MG63 (cell line): Measurements from ENCODE around the gene RRP1B. TPM values are rescaled to one million over a fixed set of nuclear protein-coding genes. Genes with fewer than 3 reads are reported as not detected.
"Not testable (repeated sequence)": the region's sequence is repeated elsewhere in the genome, so short reads cannot be mapped to it uniquely, and the experiment has no call there.

Experiments
- DNase-seq: peaks from one replicate; pipeline ENCODE4 v3.0.0-alpha.2; 2020
- H3K27me3 ChIP-seq: fragments of 250-450 bp; sonication (Bioruptor Pico); 2 replicates; pipeline ENCODE4 v1.5.1; 2020; ENCODE audit warnings: mild to moderate bottlenecking, moderate library complexity
- H3K36me3 ChIP-seq: fragments of 250-450 bp; sonication (Bioruptor Pico); 2 replicates; pipeline ENCODE4 v1.5.1; 2020; ENCODE audit warnings: mild to moderate bottlenecking, moderate library complexity
- H3K4me3 ChIP-seq: fragments of 250-450 bp; sonication (Bioruptor Pico); 2 replicates; pipeline ENCODE4 v1.5.1; 2020; ENCODE audit warnings: mild to moderate bottlenecking, moderate library complexity
- H3K9me3 ChIP-seq: fragments of 250-450 bp; sonication (Bioruptor Pico); 2 replicates; pipeline ENCODE4 v1.5.1; 2020; ENCODE audit warnings: mild to moderate bottlenecking, moderate library complexity
- total RNA-seq: library from RNA; depleted of rRNA; stranded (reverse); fragments of >200 nt; shearing (Covaris generic); gene quantifications from 2 replicates; pipeline ENCODE4 v1.2.3, GENCODE V29; 2014; ENCODE audit warnings: low replicate concordance

Gene RRP1B
- total RNA-seq, 1 experiment from 2014 or later = 23.0 TPM

DNA sequence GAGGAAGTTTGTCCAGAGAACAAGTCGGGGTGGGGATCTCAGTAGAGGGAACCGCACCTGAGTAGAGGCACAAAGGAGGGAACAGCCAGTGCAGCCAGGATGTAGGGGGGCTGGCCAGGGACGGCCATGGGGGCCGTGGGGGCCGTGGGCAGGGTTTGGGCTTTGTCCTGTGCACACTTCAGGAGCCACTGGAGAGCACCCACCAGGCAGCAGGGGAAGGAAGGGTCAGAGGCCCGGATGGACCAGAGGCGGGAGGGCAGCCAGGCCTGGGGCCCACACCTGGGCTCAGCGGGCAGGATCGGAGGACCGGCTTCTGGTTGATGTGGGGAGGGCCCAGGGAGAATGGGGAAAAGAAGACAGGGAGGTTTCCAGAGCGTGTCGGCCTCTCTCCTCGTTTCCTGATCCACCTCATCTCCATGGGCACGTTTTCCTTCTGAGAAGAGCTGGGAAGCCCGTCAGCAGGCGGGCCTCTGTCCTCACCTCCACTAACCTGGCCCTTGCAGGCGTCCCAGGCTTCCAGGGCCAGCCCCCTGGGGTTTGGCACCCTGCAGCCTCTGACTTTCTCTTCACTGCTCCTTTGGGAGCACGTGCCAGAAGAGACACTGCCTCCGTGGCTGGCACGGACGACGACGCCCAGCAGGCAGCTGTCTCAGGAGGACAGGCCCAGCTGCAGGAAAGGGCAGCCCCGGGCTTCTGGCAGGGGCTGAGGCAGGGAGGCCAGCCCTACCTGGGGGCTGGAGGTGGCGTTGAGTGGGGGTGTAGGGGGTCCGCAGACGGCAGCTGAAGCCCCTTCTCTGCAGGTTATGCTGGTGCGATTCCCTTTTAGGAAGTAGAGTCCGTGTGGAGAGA lies 42.8 kb downstream of the RRP1B start:
- DNase-seq = no peak
- H3K36me3 ChIP-seq = no peaks in the 10 kb centered on the region; the same call in 1 of the 2 replicates
- no peaks in the 10 kb centered on the region for H3K9me3 ChIP-seq
- no peak overlapping the region for H3K4me3 ChIP-seq
- H3K27me3 ChIP-seq = no peaks in the 10 kb centered on the region

DNA sequence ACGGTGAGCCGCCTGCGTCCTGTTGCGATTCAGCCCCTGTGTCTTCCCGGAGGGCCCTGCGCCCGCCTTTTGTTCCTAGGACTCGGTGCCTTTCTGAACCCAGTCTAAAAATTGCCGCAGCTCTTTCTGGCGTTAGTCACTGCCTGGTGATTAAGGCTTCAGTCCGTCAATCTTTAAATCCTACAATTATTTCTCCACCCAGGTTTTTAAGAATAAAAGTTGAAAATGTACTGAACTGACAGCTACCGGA lies 43.4 kb downstream of the RRP1B start:
- Histone ChIP-seq H3K36me3 (no peaks in the 10 kb centered on the region; the same call in 1 of the 2 replicates), H3K27me3 (no peaks in the 10 kb centered on the region), H3K9me3 (no peaks in the 10 kb centered on the region), H3K4me3 (no peak overlapping the region)
- no peak for DNase-seq

DNA sequence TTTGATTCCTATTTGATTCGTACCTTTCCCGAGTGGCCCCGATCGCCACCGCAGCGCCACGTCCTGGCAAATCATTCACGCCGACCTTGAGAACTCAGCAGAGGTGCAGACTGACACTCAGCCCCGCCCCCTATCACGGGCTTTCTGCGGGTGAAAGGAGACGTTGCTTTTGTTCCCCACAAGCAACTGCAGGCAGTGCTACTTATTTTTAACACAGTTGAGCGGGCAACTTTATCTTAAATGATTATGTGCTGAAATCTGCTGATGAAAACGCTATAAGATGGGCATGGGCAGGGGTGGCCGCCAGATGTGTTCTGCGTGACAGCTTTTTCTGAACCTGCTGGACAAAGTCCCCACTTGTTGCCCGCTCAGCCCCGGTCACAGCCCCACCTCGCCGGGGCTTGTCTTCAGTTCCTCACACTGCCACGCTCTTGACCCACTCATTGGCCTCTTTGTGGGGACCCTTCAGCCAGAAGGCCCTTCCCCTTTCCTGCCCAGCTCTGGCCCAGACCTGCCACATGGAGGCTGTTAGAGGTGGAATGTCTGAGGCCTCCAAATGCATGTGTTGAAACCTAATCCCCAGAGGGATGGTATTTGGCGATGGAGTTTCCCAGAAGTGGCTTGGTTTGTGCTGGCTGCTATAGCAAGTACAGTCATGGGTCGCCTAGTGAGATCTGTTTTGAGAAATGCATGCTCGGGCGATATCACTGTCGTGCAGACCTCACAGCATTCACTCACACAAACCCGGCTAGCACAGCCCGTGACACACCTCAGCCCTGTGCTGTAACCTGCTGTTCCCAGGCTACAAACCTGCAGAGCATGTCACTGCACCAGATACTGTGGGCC lies 43.9 kb downstream of the RRP1B start:
- no peak overlapping the region for H3K4me3 ChIP-seq
- H3K27me3 ChIP-seq = no peaks in the 10 kb centered on the region
- no peaks in the 10 kb centered on the region for H3K9me3 ChIP-seq
- H3K36me3 ChIP-seq = no peaks in the 10 kb centered on the region; the same call in 1 of the 2 replicates
- DNase-seq = no peak

DNA sequence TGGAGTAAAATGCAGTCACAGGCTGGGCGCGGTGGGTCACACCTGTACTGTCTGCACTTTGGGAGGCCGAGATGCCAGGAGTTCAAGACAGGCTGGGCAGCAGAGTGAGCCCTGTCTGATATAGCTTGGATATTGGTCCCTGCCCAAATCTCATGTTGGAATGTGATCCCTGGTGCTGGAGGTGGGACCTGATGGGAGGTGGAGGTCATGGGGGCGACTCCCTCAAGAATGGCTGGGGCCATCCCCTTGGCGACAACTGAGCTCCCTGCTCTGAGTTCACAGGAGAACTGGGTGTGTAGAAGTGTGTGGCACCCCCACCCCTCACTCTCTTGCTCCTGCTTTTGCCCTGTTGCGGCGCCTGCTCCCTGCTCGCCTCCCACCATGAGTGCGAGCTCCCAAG lies 48.1 kb downstream of the RRP1B start:
- Histone ChIP-seq H3K4me3 (no peak overlapping the region), H3K27me3 (no peaks in the 10 kb centered on the region), H3K9me3 (no peaks in the 10 kb centered on the region), H3K36me3 (no peaks in the 10 kb centered on the region)
- DNase-seq = no peak

DNA sequence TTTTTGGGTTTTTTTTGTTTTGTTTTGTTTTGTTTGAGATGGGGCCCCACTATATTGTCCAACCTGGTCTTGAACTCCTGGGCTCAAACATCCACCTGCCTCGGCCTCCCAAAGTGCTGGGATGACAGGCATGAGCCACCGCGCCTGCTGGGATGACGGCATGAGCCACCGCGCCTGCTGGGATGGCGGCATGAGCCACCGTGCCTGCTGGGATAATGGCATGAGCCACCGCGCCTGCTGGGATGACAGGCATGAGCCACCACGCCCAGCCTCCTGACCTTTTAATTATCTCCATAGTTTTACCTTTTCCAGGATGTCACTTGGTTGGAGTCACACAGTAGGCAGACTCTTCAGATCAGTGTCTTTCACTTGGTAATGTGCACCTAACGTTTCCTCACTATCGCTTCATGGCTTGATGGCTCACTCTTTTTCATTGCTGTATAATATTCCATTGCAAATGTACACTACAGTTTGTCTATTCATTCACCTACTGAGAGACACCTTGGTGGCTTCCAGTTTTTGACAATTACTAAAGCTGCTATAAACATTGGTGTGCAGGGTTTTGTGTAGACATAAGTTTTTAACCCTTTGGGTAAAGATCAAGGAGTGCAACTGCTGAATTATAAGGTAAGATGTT lies 49.5 kb downstream of the RRP1B start:
- DNase-seq = no peak
- no peak overlapping the region for H3K4me3 ChIP-seq
- no peaks in the 10 kb centered on the region for H3K27me3 ChIP-seq
- no peaks in the 10 kb centered on the region for H3K36me3 ChIP-seq
- H3K9me3 ChIP-seq = no peaks in the 10 kb centered on the region

DNA sequence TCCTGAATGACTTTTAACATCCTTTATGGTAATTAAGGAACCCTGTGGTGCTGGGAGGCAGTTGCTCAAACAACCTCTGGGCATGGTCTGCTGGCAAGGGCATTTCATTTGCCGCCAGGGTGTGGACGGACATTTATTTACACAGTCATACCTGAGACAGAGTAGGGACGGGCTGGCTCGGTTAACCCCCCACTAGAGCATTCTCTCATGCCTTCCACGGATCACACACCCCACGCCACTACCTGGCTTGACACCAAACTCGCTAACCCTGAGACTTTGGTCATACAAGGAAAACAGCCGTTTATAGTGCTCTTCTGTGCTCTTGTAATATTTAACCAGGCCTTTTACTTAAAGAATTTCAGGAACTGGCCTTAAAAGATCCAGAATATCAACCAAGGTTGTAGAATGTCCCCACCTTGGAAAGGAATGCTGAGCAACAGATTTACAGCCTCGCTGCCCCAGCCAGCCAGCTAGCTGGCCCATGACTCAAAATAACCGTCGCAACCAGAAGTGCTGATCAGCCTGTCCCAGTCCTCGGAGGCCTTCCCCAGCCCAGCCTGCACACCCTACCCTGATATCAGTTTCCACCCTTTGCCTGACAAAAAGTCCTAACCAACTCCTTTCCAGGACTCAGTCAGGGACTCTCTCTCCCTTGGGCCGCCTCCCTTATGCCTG lies 53.0 kb downstream of the RRP1B start:
- no peaks in the 10 kb centered on the region for H3K27me3 ChIP-seq
- no peaks in the 10 kb centered on the region for H3K36me3 ChIP-seq
- H3K4me3 ChIP-seq = peak overlapping the region; percentile 5; the same call in 1 of the 2 replicates
- DNase-seq = peak; percentile 88
- no peaks in the 10 kb centered on the region for H3K9me3 ChIP-seq

DNA sequence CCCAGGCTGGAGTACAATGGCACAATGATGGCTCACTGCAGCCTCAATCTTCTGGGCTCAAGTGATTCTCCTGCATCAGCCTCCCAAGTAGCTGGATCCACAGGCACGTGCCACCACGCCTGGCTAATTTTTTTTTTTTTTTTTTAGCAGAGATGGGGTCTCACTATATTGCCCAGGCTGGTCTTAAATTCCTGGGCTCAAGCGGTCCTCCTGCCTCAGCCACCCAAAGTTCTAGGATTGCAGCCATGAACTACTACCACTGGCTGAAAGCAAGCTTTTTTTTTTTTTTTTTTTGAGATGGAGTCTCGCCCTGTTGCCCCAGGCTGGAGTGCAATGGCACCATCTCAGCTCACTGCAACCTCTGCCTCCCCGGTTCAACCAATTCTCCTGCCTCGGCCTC lies 53.8 kb downstream of the RRP1B start:
- not testable (repeated sequence) for H3K27me3 ChIP-seq, H3K4me3 ChIP-seq, DNase-seq, H3K36me3 ChIP-seq, H3K9me3 ChIP-seq

DNA sequence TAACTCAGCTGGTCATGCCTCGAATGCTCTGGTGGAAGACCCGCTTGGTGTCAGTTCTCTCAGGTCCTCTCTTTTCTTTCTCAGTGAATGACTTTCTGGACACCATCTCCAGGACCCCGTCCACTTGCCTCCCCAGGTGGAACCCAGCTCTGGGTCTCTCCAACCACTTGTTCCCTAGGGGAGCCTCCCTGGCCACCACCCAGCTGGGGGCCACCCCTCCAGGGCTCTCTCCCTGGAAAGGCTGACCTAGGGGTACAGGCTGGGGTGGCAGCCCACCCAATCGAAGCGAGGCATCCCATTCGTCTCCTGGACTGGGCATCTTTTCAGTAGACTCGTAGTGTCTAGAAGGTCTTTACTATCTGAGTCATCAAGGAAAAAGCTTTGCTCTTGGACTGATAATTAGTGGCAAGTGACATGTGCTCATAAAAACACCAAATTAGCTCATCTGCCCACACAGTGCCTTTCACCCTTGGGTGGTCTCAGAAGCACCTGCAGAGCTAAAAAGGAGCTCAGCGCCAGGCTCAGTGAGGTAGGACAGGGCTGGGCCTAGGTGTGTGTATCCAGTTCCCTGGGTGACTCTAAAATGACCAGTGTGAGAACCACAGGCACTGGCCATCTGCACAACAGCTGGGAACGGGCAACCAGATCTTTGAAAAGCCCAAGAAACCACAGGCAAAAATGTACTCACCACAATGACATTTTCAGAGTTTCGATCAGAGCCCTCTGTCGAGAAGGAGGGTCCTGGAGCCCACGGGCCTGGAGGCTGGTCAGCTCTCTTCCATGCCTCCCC lies 57.2 kb downstream of the RRP1B start:
- DNase-seq = no peak
- Histone ChIP-seq H3K4me3 (no peak overlapping the region), H3K9me3 (no peaks in the 10 kb centered on the region), H3K36me3 (peaks cover 10% of the 10 kb centered on the region), H3K27me3 (no peaks in the 10 kb centered on the region)

DNA sequence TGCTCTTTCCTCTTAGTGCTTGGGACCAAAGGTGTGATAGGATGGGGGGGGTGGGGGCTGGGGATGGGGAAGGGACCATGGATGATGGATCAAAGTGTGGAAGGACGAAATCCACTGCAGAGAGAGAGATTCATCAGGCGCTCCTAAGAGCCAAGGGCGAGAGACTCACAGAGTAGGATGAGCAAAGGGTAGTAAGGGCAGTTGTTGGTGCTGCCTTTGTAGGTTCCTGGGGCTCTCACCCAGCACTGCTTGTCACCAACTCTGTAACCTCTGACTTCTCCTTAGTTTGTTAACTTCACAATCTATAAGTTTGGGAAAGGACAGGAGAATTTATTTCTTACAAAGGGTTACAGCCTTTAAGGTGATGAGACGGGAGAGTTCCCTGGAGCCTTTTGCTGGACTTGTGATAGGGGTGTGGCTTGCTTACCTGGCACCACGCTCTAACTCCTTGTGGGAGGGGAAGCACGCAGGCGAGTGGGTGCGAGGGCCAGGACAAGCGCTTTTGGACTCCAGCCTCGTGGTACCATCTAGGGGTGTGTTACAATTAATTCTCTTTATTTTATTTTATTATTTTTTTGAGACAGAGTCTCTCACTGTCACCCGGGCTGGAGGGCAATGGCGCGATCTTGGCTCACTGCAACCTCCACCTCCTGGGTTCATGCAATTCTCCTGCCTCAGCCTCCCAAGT lies 58.0 kb downstream of the RRP1B start:
- no peak for DNase-seq
- H3K36me3 ChIP-seq = peaks cover 12% of the 10 kb centered on the region
- no peak overlapping the region for H3K4me3 ChIP-seq
- H3K9me3 ChIP-seq = no peaks in the 10 kb centered on the region
- H3K27me3 ChIP-seq = no peaks in the 10 kb centered on the region

DNA sequence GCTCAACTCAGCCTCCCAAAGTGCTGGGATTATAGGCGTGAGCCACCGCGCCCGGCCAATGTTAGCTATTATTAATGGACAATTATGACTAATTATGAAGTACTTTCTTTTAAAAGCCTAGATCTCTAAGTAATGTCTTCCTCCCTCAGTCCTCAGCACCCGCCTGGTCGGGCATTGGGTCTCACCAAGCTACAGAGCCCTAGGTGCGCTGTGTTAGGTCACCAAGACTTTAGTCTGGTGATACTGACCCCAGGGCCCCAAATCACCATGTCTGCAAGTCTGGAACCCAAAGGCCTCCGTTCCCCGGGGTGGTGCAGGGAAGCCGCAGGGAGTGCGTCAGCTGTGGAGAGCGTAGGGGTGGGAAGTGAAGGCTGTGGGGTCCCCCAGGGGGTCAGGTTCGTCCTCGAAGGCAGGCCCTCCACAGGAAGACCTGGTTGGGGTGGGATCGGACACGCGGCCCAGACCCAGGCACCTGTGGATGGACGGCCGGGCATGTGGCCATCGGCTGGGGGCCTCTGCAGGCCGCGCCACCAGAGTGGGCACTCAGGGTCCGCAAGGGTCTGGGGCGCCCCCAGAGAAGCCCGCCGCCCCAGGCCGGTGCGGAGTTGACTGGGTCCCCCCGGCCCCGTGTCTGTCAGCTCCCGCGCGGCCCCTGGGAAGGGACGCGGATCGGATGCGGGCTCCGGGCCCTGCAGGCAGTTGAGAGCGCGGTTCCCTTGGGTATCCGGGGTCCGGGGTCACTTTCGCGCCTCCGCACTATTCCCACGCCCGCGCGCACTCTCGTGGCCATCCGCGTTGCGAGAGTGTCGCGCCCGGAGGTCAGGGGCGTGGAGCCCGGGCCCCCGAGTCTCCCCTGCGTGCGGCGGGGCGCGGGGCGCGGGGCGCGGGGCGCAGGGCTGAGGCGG lies 58.9 kb downstream of the RRP1B start:
- peaks cover 13% of the 10 kb centered on the region for H3K36me3 ChIP-seq
- DNase-seq = no peak

DNA sequence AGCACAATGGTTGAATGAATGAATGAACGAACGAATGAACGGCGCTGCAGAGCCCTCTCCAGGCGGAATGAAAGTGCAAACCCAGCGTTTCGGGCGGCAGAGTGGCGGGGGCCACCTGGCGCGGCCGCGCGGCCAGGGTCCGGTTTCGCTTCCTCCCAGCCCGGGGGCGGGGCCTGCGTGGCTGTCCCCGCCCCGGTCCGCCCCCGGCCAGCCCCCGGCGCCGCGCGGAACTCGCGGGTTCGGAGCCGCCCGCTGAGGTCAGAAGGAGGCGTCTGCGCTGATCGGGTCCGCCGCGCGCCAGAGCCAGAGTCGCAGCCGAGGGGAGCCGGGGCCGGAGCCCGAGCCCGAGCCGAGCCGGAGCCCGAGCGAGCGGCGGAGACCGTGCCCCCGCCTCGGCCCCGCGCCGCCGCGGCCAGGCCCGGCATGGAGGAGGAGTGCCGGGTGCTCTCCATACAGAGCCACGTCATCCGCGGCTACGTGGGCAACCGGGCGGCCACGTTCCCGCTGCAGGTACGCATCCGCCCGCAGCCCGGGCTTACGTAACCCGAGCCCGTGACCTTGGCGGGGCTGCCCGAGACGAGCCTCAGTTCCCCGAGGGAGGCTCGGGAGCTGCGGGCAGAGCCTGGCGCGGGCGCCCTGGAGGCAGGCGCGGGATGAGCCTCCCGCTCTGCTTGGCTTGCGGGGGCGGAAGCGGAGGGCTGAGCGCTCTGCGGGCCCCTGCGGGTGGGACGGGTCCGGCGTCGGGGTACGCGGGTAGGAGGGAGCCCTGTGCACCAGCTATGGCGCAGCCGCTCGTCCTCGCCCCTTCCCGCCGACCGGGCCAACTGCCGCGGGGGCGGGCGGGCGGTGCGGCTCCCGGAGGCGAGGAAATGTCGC lies 59.8 kb downstream of the RRP1B start, which contains the start of gene PDXK:
Gene PDXK (plus strand): TSS at position 258 of the 876 bp plus-strand sequence. CDS start 166 bp downstream, at position 424.
- DNase-seq = peak; percentile 83
- Histone ChIP-seq H3K36me3 (peaks cover 21% of the 10 kb centered on the region), H3K9me3 (no peaks in the 10 kb centered on the region), H3K27me3 (no peaks in the 10 kb centered on the region), H3K4me3 (peak within 1 kb of the TSS; percentile 98)

More for the DNA sequence above, 58.9 kb downstream of the RRP1B start:
- H3K9me3 ChIP-seq = no peaks in the 10 kb centered on the region
- no peaks in the 10 kb centered on the region for H3K27me3 ChIP-seq
- peak overlapping the region; percentile 98 for H3K4me3 ChIP-seq

DNA sequence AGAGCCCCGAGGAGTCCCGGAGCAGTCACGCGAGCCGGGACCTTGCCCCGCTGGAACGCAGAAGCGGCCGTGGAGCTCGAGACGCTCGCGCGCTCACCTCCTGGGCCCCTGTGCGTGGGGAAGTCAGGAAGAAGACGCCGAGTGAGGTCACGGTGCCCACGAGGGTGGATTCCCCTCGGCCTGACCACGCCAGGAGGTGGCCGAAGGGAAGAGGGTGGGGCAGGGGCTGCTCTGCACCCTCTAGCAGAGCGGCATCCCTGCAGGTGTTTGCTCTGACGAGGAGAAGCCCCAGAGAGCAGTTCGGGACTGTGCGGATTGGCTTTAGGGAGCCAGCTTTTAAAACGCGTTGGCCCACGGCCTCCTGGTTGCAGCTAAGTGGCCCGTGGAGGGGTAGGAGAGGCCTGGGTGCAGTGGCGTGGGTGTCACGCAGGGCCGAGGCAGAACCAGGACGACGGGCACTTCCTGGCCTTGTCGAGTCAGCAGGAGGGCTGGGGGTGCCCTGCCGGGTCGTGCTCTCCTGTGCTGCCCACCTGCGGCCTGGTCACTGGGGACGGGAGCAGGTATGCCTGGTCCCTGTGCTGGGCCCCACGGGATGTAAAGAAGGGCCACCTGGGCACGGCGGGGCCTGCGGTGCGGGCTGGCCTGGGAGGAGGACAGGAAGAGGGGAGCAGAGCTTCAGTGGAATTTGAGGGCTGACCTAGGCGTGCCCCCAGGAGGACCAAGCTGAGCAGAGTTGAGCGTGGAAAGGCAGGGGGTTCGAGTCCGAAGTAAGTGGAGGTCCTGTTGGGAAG lies 60.6 kb downstream of the RRP1B start:
- no peaks in the 10 kb centered on the region for H3K9me3 ChIP-seq
- no peaks in the 10 kb centered on the region for H3K27me3 ChIP-seq
- no peak for DNase-seq
- peak overlapping the region; percentile 98 for H3K4me3 ChIP-seq
- peaks cover 24% of the 10 kb centered on the region for H3K36me3 ChIP-seq

DNA sequence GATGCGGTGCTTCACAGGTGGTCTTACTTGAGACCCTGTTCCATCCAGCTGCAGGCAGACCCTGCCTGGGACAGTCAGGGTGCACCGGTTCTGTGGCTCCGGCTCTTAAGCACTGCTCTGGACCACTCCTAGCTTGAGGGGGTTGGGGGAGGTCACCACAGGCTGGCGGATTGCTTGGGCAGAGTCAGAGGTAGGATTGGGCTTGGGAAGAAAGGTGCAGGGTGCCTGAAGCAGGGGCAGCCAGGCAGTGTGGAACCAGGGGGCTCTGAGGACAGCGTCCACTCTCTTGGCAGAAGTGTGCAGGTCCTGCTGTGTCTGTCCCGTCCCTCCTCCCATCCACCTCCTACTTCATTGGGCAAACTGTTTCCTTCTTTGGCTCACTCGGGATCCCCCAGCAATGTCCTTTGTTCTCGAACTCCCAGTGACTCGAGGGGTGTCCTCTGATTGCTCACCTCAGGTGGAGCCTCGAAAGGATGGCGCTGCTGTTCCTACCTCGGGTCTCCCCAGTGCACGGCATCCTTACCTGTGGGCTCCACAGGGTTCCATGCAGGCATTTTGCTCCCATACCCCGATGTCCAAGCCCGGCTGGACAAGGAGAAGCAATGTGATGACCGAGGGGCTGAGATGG lies 61.3 kb downstream of the RRP1B start:
- Histone ChIP-seq H3K9me3 (no peaks in the 10 kb centered on the region), H3K36me3 (peaks cover 24% of the 10 kb centered on the region), H3K27me3 (no peaks in the 10 kb centered on the region), H3K4me3 (peak overlapping the region; percentile 98)
- DNase-seq = no peak
